H1 (cell line): Measurements from ENCODE around the gene IL17RA. TPM values are rescaled to one million over a fixed set of nuclear protein-coding genes. Genes with fewer than 3 reads are reported as not detected.

Source experiments
- CTCF ChIA-PET: fragments of 300-600 bp; sonication (Branson Sonifier 250); formaldehyde crosslinking; loops from one replicate; lab custom pipeline; 2021; ENCODE audit not compliant: partially characterized antibody; lab: Charles Lee
- POLR2A ChIA-PET: fragments of 300-600 bp; sonication (Branson Sonifier 250); formaldehyde crosslinking; loops from one replicate; lab custom pipeline; 2021; ENCODE audit warnings: inconsistent platforms; ENCODE audit not compliant: partially characterized antibody; lab: Charles Lee
- DNase-seq, 2 experiments: peaks; one replicate each; pipeline versions ENCODE4 v3.0.0 to v3.0.0-alpha.2; 2010 to 2022; ENCODE audit warnings: low spot score in 2 of 2, low read depth in 1 of 2, mixed read lengths in 1 of 2
- FAIRE-seq: peaks from 2 replicates; lab custom pipeline; 2011; peaks lifted over from hg19 to GRCh38; lab: Jason Lieb, UNC
- H2AFZ ChIP-seq: 2 replicates; pipeline ENCODE4 v1.8.1; 2012; ENCODE audit warnings: low read length, inconsistent platforms
- H2AK5ac ChIP-seq: 2 replicates; pipeline ENCODE4 v1.6.1; 2013; ENCODE audit warnings: low read depth, low read length
- H2BK120ac ChIP-seq: replicated peaks from 2 replicates; pipeline ENCODE3; 2013; ENCODE audit warnings: low read depth, low read length, inconsistent platforms
- H2BK12ac ChIP-seq: 2 replicates; pipeline ENCODE4 v1.6.1; 2013; ENCODE audit warnings: low read depth, low read length
- H2BK15ac ChIP-seq: 2 replicates; pipeline ENCODE4 v1.6.1; 2013; ENCODE audit warnings: low read length
- H2BK20ac ChIP-seq: 2 replicates; pipeline ENCODE4 v1.6.1; 2013; ENCODE audit warnings: low read length
- H2BK5ac ChIP-seq: 2 replicates; pipeline ENCODE4 v1.6.1; 2013; ENCODE audit warnings: low read depth, low read length
- H3K14ac ChIP-seq: 2 replicates; pipeline ENCODE4 v1.6.1; 2013; ENCODE audit warnings: inconsistent platforms; ENCODE audit not compliant: insufficient read length
- H3K18ac ChIP-seq: 2 replicates; pipeline ENCODE4 v1.6.1; 2013; ENCODE audit warnings: low read length; ENCODE audit errors: extremely low read depth
- H3K23ac ChIP-seq: 2 replicates; pipeline ENCODE4 v1.6.1; 2013; ENCODE audit warnings: inconsistent platforms; ENCODE audit not compliant: insufficient read length
- H3K23me2 ChIP-seq: 2 replicates; pipeline ENCODE4 v1.6.1; 2013; ENCODE audit warnings: low read depth, low read length
- H3K27ac ChIP-seq: 2 replicates; pipeline ENCODE4 v1.6.1; 2011; ENCODE audit warnings: low read depth, low read length, inconsistent platforms
- H3K27me3 ChIP-seq, 4 experiments: replicated peaks in 1 of 4; 1 replicate in 1 of 4; 2 replicates in 3 of 4; pipeline versions ENCODE4 v1.6.1 to v1.8.1; 2011 to 2013; ENCODE audit warnings: low read length in 3 of 4, mild to moderate bottlenecking in 3 of 4, inconsistent platforms in 2 of 4, mixed read lengths in 2 of 4, moderate library complexity in 1 of 4; ENCODE audit not compliant: control insufficient read depth in 3 of 4, insufficient read depth in 3 of 4; ENCODE audit errors: extremely low read depth in 1 of 4
- H3K36me3 ChIP-seq, 4 experiments: 2 replicates each; pipeline versions ENCODE4 v1.6.1 to v1.8.1; 2011 to 2013; ENCODE audit warnings: mild to moderate bottlenecking in 4 of 4, low read length in 3 of 4, moderate library complexity in 2 of 4, control low read depth in 1 of 4, inconsistent platforms in 1 of 4; ENCODE audit not compliant: insufficient read depth in 4 of 4, control insufficient read depth in 2 of 4
- H3K4ac ChIP-seq: replicated peaks from 2 replicates; pipeline ENCODE3; 2013; ENCODE audit warnings: low read length, low read depth, mixed read lengths, inconsistent platforms; ENCODE audit not compliant: insufficient read length
- H3K4me1 ChIP-seq, 4 experiments: replicated peaks in 1 of 4; 1 replicate in 1 of 4; 2 replicates in 3 of 4; pipeline versions ENCODE4 v1.6.1 to v1.8.1; 2011 to 2013; ENCODE audit warnings: low read length in 3 of 4, inconsistent platforms in 2 of 4, mixed read lengths in 1 of 4; ENCODE audit not compliant: insufficient read depth in 4 of 4, control insufficient read depth in 3 of 4
- H3K4me2 ChIP-seq, 2 experiments: 2 replicates each; pipeline versions ENCODE4 v1.6.1 to v1.8.1; 2011 to 2013; ENCODE audit warnings: low read depth in 2 of 2, low read length in 2 of 2, control low read depth in 1 of 2, inconsistent platforms in 1 of 2, mild to moderate bottlenecking in 1 of 2; ENCODE audit not compliant: insufficient read depth in 1 of 2
- H3K4me3 ChIP-seq, 4 experiments: fragments of 200-600, 300-600 bp in 1 of 4; sonication (generic), shearing (Covaris generic), sonication (Bioruptor Twin) in 1 of 4; 2 replicates each; pipeline versions ENCODE4 v1.5.1 to v1.8.1; 2011 to 2016; ENCODE audit warnings: low read length in 4 of 4, low read depth in 3 of 4, control low read depth in 2 of 4, inconsistent platforms in 2 of 4, mild to moderate bottlenecking in 2 of 4, mixed read lengths in 1 of 4, moderate library complexity in 1 of 4; ENCODE audit not compliant: insufficient read depth in 2 of 4; ENCODE audit errors: extremely low read depth in 1 of 4
- H3K56ac ChIP-seq: replicated peaks from 2 replicates; pipeline ENCODE3; 2013; ENCODE audit warnings: low read depth, mild to moderate bottlenecking, mixed read lengths, low read length, inconsistent platforms; ENCODE audit not compliant: insufficient read length
- H3K79me1 ChIP-seq: 2 replicates; pipeline ENCODE4 v1.6.1; 2013; ENCODE audit warnings: low read depth, low read length, control low read depth
- H3K79me2 ChIP-seq, 2 experiments: 2 replicates each; pipeline versions ENCODE4 v1.6.1 to v1.8.1; 2012 to 2013; ENCODE audit warnings: low read length in 2 of 2, mild to moderate bottlenecking in 2 of 2, inconsistent platforms in 1 of 2; ENCODE audit not compliant: insufficient read depth in 2 of 2, control insufficient read depth in 1 of 2
- H3K9ac ChIP-seq, 4 experiments: replicated peaks in 1 of 4; 1 replicate in 1 of 4; 2 replicates in 3 of 4; pipeline versions ENCODE4 v1.6.1 to v1.8.1; 2011 to 2013; ENCODE audit warnings: low read depth in 3 of 4, low read length in 3 of 4, control low read depth in 2 of 4, mild to moderate bottlenecking in 2 of 4, moderate library complexity in 2 of 4, inconsistent platforms in 1 of 4; ENCODE audit errors: extremely low read depth in 1 of 4
- H3K9me3 ChIP-seq, 2 experiments: 2 replicates each; pipeline versions ENCODE4 v1.6.1 to v1.8.1; 2012 to 2013; ENCODE audit warnings: mild to moderate bottlenecking in 2 of 2, moderate library complexity in 2 of 2, control low read depth in 1 of 2, inconsistent platforms in 1 of 2, low read depth in 1 of 2, low read length in 1 of 2, mixed read lengths in 1 of 2; ENCODE audit not compliant: insufficient read depth in 2 of 2
- H4K20me1 ChIP-seq, 2 experiments: replicated peaks in 1 of 2; 2 replicates each; pipeline versions ENCODE3 to v1.8.1; 2011 to 2013; ENCODE audit warnings: inconsistent platforms in 2 of 2, low read length in 2 of 2, mild to moderate bottlenecking in 1 of 2; ENCODE audit not compliant: insufficient read depth in 2 of 2, control insufficient read depth in 1 of 2
- H4K5ac ChIP-seq: 2 replicates; pipeline ENCODE4 v1.6.1; 2013; ENCODE audit warnings: low read length, low read depth, mixed read lengths, inconsistent platforms; ENCODE audit not compliant: insufficient read length
- H4K8ac ChIP-seq: 2 replicates; pipeline ENCODE4 v1.8.0; 2013; ENCODE audit warnings: mild to moderate bottlenecking, moderate library complexity, low read length, inconsistent platforms; ENCODE audit not compliant: insufficient read depth; ENCODE audit errors: extremely low read depth
- H4K91ac ChIP-seq: replicated peaks from 2 replicates; pipeline ENCODE3; 2013; ENCODE audit warnings: low read length, mixed read lengths, inconsistent platforms; ENCODE audit not compliant: insufficient read length
- CBX8 ChIP-seq: fragments of 300-800, 300-1000 bp; sonication (generic); IDR thresholded peaks from 2 replicates; pipeline ENCODE4 v1.7.1; 2016; ENCODE audit warnings: low read depth, low read length, borderline replicate concordance
- CHD2 ChIP-seq: IDR thresholded peaks from 2 replicates; pipeline ENCODE4 v1.6.1; 2012; ENCODE audit warnings: low read length, improper control_type of control experiment
- GABPA ChIP-seq: IDR thresholded peaks from 2 replicates; pipeline ENCODE4 v1.6.1; 2011; ENCODE audit warnings: mild to moderate bottlenecking, low read length, moderate library complexity, borderline replicate concordance; ENCODE audit not compliant: insufficient read depth
- RAD21 ChIP-seq, 2 experiments: IDR thresholded peaks in 1 of 2; conservative IDR thresholded peaks in 1 of 2; 2 replicates each; pipeline ENCODE4 v1.6.1; 2011; ENCODE audit warnings: low read depth in 2 of 2, low read length in 2 of 2, improper control_type of control experiment in 1 of 2, inconsistent platforms in 1 of 2, mild to moderate bottlenecking in 1 of 2, moderate library complexity in 1 of 2
- SP2 ChIP-seq: IDR thresholded peaks from 2 replicates; pipeline ENCODE4 v1.6.1; 2012; ENCODE audit warnings: mild to moderate bottlenecking, low read length, inconsistent platforms
- WGBS, 2 experiments: shearing (Covaris generic) in 1 of 2; methylation state at CpG; one replicate each; pipeline versions ENCODE4 v1.1.6 to v1.1.7; 2013 to 2015; ENCODE audit warnings: low lambda C conversion rate in 2 of 2, mixed read lengths in 2 of 2, inconsistent platforms in 1 of 2, low coverage in 1 of 2, missing lambda C conversion rate in 1 of 2; ENCODE audit not compliant: insufficient replicate concordance in 2 of 2, insufficient coverage in 1 of 2, insufficient read length in 1 of 2; ENCODE audit errors: extremely low coverage in 1 of 2, missing lambda C conversion rate in 1 of 2; 5-methylcytosine and 5-hydroxymethylcytosine counted together
- polyA plus RNA-seq, 7 experiments: library from polyadenylated mRNA; depleted of rRNA in 3 of 7; stranded (reverse) in 5 of 7; unstranded in 2 of 7; fragments of >200 nt in 5 of 7; fragments of 200-250 nt in 2 of 7; gene quantifications; 1 replicate in 5 of 7; 2 replicates in 1 of 7; 4 replicates in 1 of 7; pipeline versions ENCODE4 v1.2.1 to v1.2.3, GENCODE V29; 2011 to 2013; ENCODE audit warnings: missing spikeins in 2 of 7, mixed read lengths in 2 of 7
- total RNA-seq: library from RNA; stranded (reverse); fragmentation: NEBNext Ultra II Directional; extraction: Animal tissue kit (Norgen Biotek cat#: 25700); gene quantifications from 2 replicates; pipeline ENCODE4 v1.2.1, GENCODE V29; 2021

IL17RA gene
- total and polyA plus RNA-seq, 2 of the 8 experiments (the other 6 are each of a cell fraction or from before 2014, with no cell fraction given), result 5.6 to 9.9 TPM

GRCh38 chr22:17056058-17056457 lies 28.7 kb upstream of the IL17RA start:
- H4K20me1 ChIP-seq, result no peaks in the 10 kb centered on the region
- no peaks in the 10 kb centered on the region for H3K23me2 ChIP-seq
- H2BK12ac ChIP-seq, result no peak overlapping the region
- no peaks in the 10 kb centered on the region for H3K9me3 ChIP-seq
- FAIRE-seq (no peak), DNase-seq (peak in 1 of 2 experiments; percentile 19)
- no peaks in the 10 kb centered on the region; a peak in 1 of 4 replicates for H3K79me2 ChIP-seq
- no peak overlapping the region for H3K27ac ChIP-seq
- H3K27me3 ChIP-seq, result no peaks in the 10 kb centered on the region
- 88% methylated on average over 5 of the region's 5 CpGs; no CpG with 5 or more reads in 1 of the 2 experiments for WGBS, 2 experiments
- no peak overlapping the region for H3K4me3 ChIP-seq
- no peak overlapping the region for H3K4ac ChIP-seq
- H3K4me1 ChIP-seq, result no peaks in the 10 kb centered on the region
- no peak overlapping the region for H3K56ac ChIP-seq
- H4K91ac ChIP-seq, result no peak overlapping the region
- H3K36me3 ChIP-seq, result no peaks in the 10 kb centered on the region
- H3K18ac ChIP-seq, result no peak overlapping the region
- ChIA-PET POLR2A (no interaction called here), CTCF (interaction anchor here (0.8 kb wide), 1 partner anchor 124 kb away, joined by 3 read pairs; no protein-coding TSS in a partner anchor)
- no peak overlapping the region for H2BK5ac ChIP-seq
- no peak overlapping the region for H3K4me2 ChIP-seq
- no peaks in the 10 kb centered on the region for H3K79me1 ChIP-seq
- H3K23ac ChIP-seq, result no peak overlapping the region
- no peak overlapping the region for H2BK20ac ChIP-seq
- H2AK5ac ChIP-seq, result no peak overlapping the region
- H4K5ac ChIP-seq, result no peak overlapping the region
- H2AFZ ChIP-seq, result no peak overlapping the region
- no peak overlapping the region for H2BK15ac ChIP-seq
- no peak overlapping the region for H3K14ac ChIP-seq
- H3K9ac ChIP-seq, result no peak overlapping the region
- TF ChIP-seq CBX8 (no peak), GABPA (no peak), CHD2 (no peak), RAD21 (IDR thresholded peaks at IDR 0.05 in 1 of 2, conservative IDR thresholded peaks at IDR 0.05 in 1 of 2; ENCODE audit: low read depth in 2 of 2, low read length in 2 of 2) (no peak), SP2 (no peak)
- H2BK120ac ChIP-seq, result no peak overlapping the region
- no peak overlapping the region for H4K8ac ChIP-seq
